Heart left ventricle (tissue), 16 donors: Measurements from ENCODE around the gene COPS8. TPM values are rescaled to one million over a fixed set of nuclear protein-coding genes. Genes with fewer than 3 reads are reported as not detected.
A peak's percentile ranks its signal among the peaks of the same experiment; 100 is the strongest.

Source experiments
- ATAC-seq, 4 donors: fragments of 200-7000 bp; cut with Tn5 transposase; one replicate each; pipeline ENCODE4 v1.9.1; 2020 to 2022; ENCODE audit warnings: moderate library complexity in 4 of 4, mild to moderate bottlenecking in 3 of 4, moderate number of reproducible peaks in 1 of 4
- DNase-seq, 5 donors: peaks; one replicate each; pipeline ENCODE4 v3.0.0-alpha.2; 2020
- H3K27ac ChIP-seq, 12 donors: fragments of 200-600 bp; sonication (generic) in 4 of 12; one replicate each; pipeline versions ENCODE4 v1.5.0 to v1.8.0; 2016 to 2022; ENCODE audit warnings: mild to moderate bottlenecking in 2 of 12
- H3K27me3 ChIP-seq, 9 donors: fragments of 200-600 bp; sonication (generic) in 2 of 9; one replicate each; pipeline versions ENCODE4 v1.5.1 to v1.8.0; 2016 to 2022; ENCODE audit warnings: mild to moderate bottlenecking in 3 of 9
- H3K36me3 ChIP-seq, 9 donors: fragments of 200-600 bp; sonication (generic) in 2 of 9; one replicate each; pipeline versions ENCODE4 v1.5.0 to v1.8.0; 2018 to 2022; ENCODE audit warnings: mild to moderate bottlenecking in 2 of 9
- H3K4me1 ChIP-seq, 12 donors: fragments of 200-600 bp; sonication (generic) in 4 of 12; one replicate each; pipeline versions ENCODE4 v1.5.0 to v1.8.0; 2016 to 2022; ENCODE audit warnings: mild to moderate bottlenecking in 3 of 12
- H3K4me3 ChIP-seq, 12 donors: fragments of 200-600 bp; sonication (generic) in 4 of 12; one replicate each; pipeline versions ENCODE4 v1.5.0 to v1.8.0; 2017 to 2022; ENCODE audit warnings: mild to moderate bottlenecking in 9 of 12, moderate library complexity in 4 of 12
- H3K9me3 ChIP-seq, 12 donors: fragments of 200-600 bp; sonication (generic) in 4 of 12; one replicate each; pipeline versions ENCODE4 v1.5.0 to v1.8.0; 2016 to 2022; ENCODE audit warnings: mild to moderate bottlenecking in 1 of 12
- POLR2A ChIP-seq, 2 donors: fragments of 450-650 bp; IDR thresholded peaks; one replicate each; pipeline ENCODE4 v1.6.1; 2017; ENCODE audit warnings: antibody characterized with exemption in 2 of 2, mild to moderate bottlenecking in 2 of 2, moderate library complexity in 2 of 2
- WGBS, 4 donors: extraction: QIAGEN DNeasy Blood & Tissue Kit in 2 of 4; methylation state at CpG; one replicate each; pipeline versions ENCODE4 v1.1.5 to v1.1.7; 2013 to 2018; 5-methylcytosine and 5-hydroxymethylcytosine counted together
- intact Hi-C, 10 donors: fragments of 100-400 bp; cut with DNase I; formaldehyde crosslinking; loops; one replicate each; pipeline versions ENCODE4 v1.11.1 to v1.14.2; 2022
- polyA plus RNA-seq, 2 donors: library from polyadenylated mRNA; stranded (reverse); fragments of 200-250 nt; gene quantifications; one replicate each; pipeline ENCODE4 v1.2.3, GENCODE V29; 2013
- total RNA-seq, 9 donors: library from RNA; depleted of rRNA in 2 of 9; stranded (reverse); fragments of >200 nt in 2 of 9; fragmentation: NEBNext Ultra II Directional in 3 of 9; extraction: Animal tissue kit (Norgen Biotek cat#: 25700) in 3 of 9; gene quantifications; one replicate each; pipeline versions ENCODE4 v1.1.0 to v1.2.4, GENCODE V29; 2016 to 2023
- TF ChIP-seq, protein P1 (sequence below), 12 donors: fragments of 200-600 bp; sonication (generic) in 4 of 12; IDR thresholded peaks; one replicate each; pipeline versions ENCODE4 v1.5.0 to v1.8.0; 2018 to 2022; ENCODE audit warnings: antibody characterized with exemption in 12 of 12, mild to moderate bottlenecking in 5 of 12
- donor health status: ischemic (EF 13 %, LVEDD 7.1; RV severe dilation, severe dysfunction).
- donor health status: healthy with polysubstance abuse.
- donor health status: DM: no; HTN: yes; CAD: no.
- donor health status: DM: no; HTN: no; CAD: no.
- donor health status: ischemic (EF 25% LVEDD 6.9; RV normal size, moderate dysfunction).
- donor health status: ischemic (EF 25% LVEDD 5.7; RV mildly dilated, moderate dysfunction).
- donor health status: healthy.
- donor health status: DM: yes; HTN: yes; CAD: no.
- donor health status: ischemic (EF 35%, LVEDD 5.7; RV mildly dilated, moderate dysfunction).
- donor health status: nonischemic (EF 11% LVEDD 7.7; RV severe dilation, severe dysfunction).
- donor health status: DM: yes; HTN: yes; CAD: no.
- donor health status: PGD.
- donor health status: ischemic (EF 29% LVEDD 5.4; RV normal size, mild dysfunction).
- donor health status: nonischemic (EF 23%, LVEDD 6.1; RV moderate dilation, normal function).

Gene COPS8
- total and polyA plus RNA-seq, 11 donors, result 34.7 to 231 (median 93.0) TPM

GRCh38 chr2:237144516-237144915 lies 58.8 kb downstream of the COPS8 start:
- Histone ChIP-seq H3K4me1 (peaks cover 0 to 3% (median 0%) of the 10 kb centered on the region in 12 donors), H3K4me3 (no peak overlapping the region), H3K36me3 (no peaks in the 10 kb centered on the region), H3K27ac (peak overlapping the region in 3 of 12 donors; percentile 19 to 52 (median 41)), H3K9me3 (peaks cover 0 to 32% (median 18%) of the 10 kb centered on the region in 12 donors), H3K27me3 (no peaks in the 10 kb centered on the region)
- intact Hi-C loops, result no loop called here
- ATAC-seq, result no peak
- 74 to 81% (median 75%) methylated on average over 3 of the region's 3 CpGs for WGBS, 4 donors
- DNase-seq, result no peak
- TF ChIP-seq, protein P1, sequence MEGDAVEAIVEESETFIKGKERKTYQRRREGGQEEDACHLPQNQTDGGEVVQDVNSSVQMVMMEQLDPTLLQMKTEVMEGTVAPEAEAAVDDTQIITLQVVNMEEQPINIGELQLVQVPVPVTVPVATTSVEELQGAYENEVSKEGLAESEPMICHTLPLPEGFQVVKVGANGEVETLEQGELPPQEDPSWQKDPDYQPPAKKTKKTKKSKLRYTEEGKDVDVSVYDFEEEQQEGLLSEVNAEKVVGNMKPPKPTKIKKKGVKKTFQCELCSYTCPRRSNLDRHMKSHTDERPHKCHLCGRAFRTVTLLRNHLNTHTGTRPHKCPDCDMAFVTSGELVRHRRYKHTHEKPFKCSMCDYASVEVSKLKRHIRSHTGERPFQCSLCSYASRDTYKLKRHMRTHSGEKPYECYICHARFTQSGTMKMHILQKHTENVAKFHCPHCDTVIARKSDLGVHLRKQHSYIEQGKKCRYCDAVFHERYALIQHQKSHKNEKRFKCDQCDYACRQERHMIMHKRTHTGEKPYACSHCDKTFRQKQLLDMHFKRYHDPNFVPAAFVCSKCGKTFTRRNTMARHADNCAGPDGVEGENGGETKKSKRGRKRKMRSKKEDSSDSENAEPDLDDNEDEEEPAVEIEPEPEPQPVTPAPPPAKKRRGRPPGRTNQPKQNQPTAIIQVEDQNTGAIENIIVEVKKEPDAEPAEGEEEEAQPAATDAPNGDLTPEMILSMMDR (IDR thresholded peaks at IDR 0.05), result no peak
- no peak for TF ChIP-seq POLR2A (IDR thresholded peaks at IDR 0.05)

GRCh38 chr2:237147317-237147716 lies 61.6 kb downstream of the COPS8 start:
- peaks cover 0 to 32% (median 18%) of the 10 kb centered on the region in 12 donors for H3K9me3 ChIP-seq
- no peak for TF ChIP-seq POLR2A (IDR thresholded peaks at IDR 0.05)
- TF ChIP-seq, protein P1 (IDR thresholded peaks at IDR 0.05), result no peak
- no peak for ATAC-seq
- intact Hi-C loops, result no loop called here
- H3K27me3 ChIP-seq, result no peaks in the 10 kb centered on the region
- H3K4me1 ChIP-seq, result peaks cover 0 to 10% (median 0%) of the 10 kb centered on the region in 12 donors
- no peak overlapping the region for H3K27ac ChIP-seq
- no peak for DNase-seq
- H3K4me3 ChIP-seq, result no peak overlapping the region
- no peaks in the 10 kb centered on the region for H3K36me3 ChIP-seq

- no peaks in the 10 kb centered on the region for H3K36me3 ChIP-seq
- TF ChIP-seq, protein P1 (IDR thresholded peaks at IDR 0.05), result no peak
- TF ChIP-seq POLR2A (IDR thresholded peaks at IDR 0.05), result no peak
- intact Hi-C loops, result no loop called here
- peaks cover 0 to 32% (median 18%) of the 10 kb centered on the region in 12 donors for H3K9me3 ChIP-seq
- WGBS, 4 donors, result 73 to 89% (median 88%) methylated on average over 4 of the region's 4 CpGs
- no peak overlapping the region for H3K27ac ChIP-seq
- ATAC-seq (no peak), DNase-seq (no peak)
- H3K4me1 ChIP-seq, result peaks cover 0 to 10% (median 0%) of the 10 kb centered on the region in 12 donors
- no peak overlapping the region for H3K4me3 ChIP-seq
- no peaks in the 10 kb centered on the region for H3K27me3 ChIP-seq
Observed at GRCh38 chr2:237148624-237149023, 62.9 kb downstream of the COPS8 start.

DNA sequence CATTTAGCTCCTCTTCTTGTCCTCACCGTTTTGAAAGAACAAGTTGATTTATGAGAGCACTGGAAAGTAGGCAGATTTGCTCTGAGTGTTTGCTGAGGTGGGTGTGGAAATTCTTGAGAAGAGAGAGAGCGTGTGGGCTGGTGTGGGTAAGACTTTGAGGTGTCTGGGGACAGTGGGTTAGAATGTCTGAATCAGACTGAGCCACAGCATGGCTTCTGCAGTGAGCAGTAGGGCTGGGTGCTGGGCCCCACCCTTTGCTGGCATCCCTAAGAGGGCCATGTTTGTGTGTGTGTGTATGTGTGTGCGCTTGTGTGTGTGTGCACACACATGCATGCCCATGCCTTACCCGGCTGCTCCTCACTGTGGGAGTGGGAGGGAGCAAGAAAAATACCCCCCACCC lies 63.7 kb downstream of the COPS8 start:
- Histone ChIP-seq H3K4me1 (peaks cover 0 to 10% (median 0%) of the 10 kb centered on the region in 12 donors), H3K4me3 (no peak overlapping the region), H3K9me3 (peaks cover 0 to 32% (median 18%) of the 10 kb centered on the region in 12 donors), H3K27me3 (no peaks in the 10 kb centered on the region), H3K36me3 (no peaks in the 10 kb centered on the region), H3K27ac (peak overlapping the region in 1 of 12 donors; percentile 42)
- TF ChIP-seq, protein P1 (IDR thresholded peaks at IDR 0.05), result no peak
- no peak for TF ChIP-seq POLR2A (IDR thresholded peaks at IDR 0.05)
- DNase-seq (no peak), ATAC-seq (peak in 1 of 4 donors; percentile 44)
- intact Hi-C loops, result no loop called here
- 82 to 92% (median 88%) methylated on average over 3 to 4 of the region's 4 CpGs for WGBS, 4 donors
